IPS-NIHi11 (cell line): ENCODE measurements around the gene BTRC.

Experiments
- DNase-seq: peaks from one replicate; pipeline ENCODE4 v3.0.0; 2012; ENCODE audit warnings: mixed read lengths, low spot score

Gene BTRC

DNA sequence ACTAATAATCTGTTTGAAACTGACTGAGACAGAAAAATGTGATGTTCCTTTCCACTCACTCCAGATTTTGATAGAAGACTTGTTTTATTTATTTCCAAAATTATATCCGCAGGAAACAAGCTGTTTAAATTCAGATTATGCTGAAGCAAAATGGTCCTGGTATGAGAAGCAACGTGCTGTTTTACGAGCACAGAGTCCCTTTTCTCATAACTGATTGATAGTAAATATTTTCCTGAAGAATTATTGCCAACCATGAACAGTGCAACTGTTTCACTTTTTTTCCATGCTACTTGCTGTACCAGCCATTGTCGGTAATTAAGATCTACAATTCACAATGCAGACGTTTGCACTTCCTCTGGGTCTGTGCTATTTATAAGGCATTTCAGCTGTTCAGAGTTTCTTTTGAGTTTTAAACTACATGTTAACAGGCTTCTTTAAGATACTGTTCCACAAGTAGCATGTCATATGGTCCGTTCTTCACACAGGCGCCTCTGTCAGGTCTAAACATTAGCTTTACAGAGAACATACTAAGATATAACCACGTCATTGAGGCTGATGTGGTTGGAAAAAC lies 130.3 kb downstream of the BTRC start:
- no peak for DNase-seq

DNA sequence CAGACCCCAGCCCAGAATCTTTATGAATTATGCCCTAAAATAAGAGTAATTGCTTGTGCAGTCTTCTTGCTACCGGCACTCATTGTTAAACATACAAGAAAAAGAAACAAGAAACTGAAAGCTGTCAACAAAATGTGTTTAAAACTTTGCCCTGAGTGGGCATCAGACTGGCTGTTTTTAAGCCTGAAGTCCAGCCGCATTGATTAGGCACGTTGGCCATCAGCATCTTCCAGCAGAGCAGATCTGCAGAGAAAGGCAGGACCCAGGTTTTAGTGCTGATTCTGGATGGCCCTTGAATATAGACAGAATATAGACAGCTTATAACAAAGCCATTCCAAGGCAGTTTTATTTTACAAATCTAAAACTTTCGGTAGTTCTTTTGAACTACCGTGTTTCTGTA lies 131.2 kb downstream of the BTRC start:
- DNase-seq, result no peak

DNA sequence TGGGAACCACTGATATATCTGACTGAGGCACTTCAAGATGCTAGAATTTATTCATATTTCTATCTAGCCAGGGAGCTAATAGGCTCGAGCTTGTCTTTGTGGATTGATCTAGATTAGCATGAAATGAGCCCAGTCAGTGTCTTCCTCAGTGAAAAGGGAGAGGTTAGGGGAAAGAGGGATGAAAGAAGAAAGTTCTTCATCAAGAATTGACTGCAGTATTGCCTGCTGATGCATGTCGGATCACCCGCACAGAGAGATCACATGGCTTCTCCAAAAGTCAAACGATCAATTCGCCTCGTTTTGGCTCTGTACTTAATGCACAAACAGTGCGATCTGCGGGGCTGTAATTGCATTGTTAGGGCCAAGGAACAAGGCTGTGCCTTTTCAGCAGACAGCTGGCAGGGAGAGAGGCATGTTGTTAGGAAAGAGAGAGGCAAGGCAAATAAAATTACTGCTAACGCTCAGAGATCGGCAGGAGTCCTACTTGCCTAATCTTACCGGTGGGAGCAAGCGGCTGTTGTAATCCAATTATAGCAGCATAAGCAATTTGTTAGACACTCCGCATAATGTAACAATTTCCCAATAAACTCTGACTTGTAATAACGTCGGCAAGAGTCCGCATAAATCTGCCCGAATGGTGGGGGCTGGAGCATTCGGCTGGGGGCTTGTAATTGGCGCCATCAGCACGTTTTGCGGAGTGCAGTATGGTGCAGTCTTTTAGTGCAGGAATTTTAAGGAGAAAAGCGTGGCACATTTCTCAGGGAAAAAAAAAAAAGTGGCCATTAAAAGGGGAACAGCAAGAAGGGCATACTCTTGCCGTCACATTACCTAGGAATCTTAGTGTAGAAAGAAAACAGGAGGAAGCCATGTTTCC lies 132.0 kb downstream of the BTRC start:
- no peak for DNase-seq

DNA sequence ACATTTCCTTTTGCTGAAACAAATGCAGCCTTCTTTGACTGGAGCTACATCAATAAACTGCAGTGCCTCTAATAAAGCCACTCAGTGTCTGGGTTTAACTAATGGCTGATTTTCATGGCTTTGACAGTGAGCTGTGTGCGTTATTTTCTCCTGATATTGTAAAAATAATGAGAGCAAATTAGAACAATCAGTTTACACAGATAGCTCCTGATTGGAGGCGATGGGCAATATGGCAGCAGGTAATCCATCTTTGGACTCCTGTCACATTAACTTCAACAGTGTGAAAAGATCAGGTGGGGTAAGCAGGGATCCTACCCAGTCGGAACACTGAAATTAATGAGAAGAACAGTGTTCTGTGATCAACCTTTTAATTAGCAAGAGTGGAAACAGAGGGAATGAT lies 133.4 kb downstream of the BTRC start:
- DNase-seq, result no peak

DNA sequence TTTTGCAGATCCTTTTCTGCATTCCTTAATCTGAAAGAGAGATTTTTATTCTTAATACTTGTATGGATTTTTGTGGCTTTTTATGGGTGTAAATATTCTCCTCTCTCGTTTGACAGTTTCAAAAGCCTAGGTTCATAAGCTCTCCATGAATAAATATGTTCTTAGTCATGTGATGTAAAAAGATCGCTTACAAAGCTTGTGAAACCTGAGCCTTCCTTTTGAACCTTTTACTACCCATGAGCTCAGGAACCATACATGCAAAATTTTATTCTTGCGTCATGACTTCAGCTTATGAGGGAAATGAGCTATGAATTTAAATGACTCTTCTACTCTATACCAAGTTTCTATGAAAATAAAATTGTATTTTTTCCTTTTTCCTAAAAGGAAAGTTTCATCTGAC lies 135.4 kb downstream of the BTRC start:
- DNase-seq, result no peak

DNA sequence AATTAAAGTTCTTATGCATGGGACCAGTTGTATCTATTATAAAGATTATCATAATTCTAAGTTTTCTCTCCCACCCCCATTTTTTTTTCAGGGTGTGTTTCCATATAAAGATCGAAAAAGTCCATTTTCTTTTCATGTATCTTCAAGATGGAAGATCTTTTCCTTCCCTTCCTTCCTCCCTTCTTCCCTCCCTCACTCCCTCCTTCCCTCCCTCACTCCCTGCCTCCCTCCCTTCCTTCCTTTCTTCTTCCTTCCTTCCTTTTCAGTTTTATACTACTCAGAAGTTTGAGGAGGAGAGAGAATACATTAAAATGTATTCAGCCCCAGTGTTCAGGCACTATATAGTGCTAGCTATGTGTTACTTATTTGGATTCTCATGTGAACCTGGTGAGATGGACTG lies 136.1 kb downstream of the BTRC start:
- DNase-seq, result no peak

DNA sequence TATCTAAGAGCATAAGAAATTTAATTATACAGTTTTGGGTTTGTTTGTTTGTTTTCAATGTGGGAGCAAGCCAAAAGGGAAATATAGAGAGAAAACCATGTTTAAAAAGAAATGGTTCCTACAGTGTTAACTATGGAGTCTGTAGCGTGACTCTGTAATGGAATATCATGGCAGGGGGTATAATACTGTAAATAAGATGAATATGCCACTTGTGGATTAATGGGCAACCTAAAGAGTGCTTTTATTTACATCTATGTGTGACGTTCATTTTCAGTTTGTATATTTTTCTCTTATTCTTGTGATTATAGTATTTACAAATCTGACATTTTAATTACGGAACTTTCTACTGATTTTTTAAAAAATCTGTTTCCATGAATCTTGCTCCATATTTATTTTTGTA lies 138.2 kb downstream of the BTRC start:
- no peak for DNase-seq

DNA sequence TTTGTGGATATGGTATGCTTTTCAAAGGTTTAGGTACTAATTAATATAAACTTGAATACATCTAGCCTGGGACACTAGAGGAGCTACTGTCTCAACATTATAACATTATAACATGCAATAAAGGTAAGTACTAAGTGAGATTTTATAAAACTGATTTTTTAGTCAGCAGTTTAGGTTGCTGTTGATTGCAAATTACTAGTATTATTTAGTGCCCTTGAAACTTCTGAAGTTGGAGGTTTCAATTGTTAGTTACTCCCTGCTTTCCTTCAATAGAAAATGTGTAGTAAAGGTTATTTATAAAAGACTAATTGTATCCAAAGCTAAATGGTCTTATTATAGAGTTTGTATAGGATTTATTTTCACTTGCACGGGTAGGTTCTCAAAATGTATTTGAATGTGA lies 138.8 kb downstream of the BTRC start:
- no peak for DNase-seq

DNA sequence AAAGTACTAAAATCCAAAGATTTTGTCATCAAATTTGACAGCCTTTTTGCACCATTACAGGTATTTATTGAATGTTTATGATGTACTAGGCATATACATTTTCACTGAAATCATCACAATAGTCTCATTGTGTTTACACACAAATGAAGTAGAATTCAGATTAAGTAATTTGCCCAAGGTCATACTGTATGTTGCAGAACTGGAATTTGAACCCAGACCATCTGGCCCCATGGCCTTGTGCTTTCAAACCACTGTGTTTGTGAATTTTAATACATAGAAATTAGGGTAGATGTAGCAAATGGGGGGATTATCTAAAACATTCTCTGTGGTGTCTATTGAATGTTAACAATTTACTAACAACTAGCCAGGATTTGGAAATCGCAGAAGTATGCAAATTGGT lies 139.3 kb downstream of the BTRC start:
- no peak for DNase-seq

DNA sequence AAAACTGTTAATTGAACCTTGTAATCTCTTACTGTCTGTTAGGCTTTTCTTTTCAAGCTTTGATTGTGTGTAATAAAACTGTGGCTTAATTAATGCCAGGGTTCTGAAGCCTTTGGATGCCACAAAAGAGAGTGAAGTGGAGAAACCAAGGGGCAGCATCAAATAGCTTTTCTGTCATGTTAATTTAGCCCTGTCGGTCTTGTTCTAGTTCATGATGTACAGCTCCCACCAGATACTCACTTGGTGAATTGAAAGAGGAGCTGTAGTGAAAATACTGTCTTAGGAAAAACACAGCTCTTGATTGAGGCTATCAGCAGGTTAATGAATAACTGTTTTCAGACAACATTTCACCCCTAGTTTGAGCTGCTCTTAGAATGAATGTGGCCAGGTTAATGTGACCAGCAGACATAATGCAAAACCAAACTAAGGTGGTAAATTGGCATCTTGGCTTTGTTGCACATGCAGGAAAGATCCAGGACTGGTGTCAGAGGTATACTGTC lies 139.9 kb downstream of the BTRC start:
- no peak for DNase-seq

DNA sequence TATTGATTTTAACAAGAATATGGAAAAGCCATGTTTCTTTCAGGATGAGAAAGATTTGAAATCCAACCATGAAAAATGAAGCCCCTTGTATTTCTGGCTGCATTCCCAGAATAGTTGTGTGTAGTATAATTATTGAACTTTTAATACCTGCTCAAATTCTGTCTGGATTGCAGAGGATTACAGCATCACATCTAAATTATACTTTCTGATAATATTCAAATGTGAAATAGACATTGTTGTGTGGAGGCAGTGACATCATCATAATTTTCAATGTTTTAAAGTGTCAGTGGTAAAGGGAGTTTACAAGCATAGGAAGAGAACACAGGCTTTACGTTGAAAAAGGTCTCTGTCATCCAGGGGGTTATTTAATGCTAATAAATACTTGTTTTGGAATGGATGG lies 140.7 kb downstream of the BTRC start:
- DNase-seq, result no peak

DNA sequence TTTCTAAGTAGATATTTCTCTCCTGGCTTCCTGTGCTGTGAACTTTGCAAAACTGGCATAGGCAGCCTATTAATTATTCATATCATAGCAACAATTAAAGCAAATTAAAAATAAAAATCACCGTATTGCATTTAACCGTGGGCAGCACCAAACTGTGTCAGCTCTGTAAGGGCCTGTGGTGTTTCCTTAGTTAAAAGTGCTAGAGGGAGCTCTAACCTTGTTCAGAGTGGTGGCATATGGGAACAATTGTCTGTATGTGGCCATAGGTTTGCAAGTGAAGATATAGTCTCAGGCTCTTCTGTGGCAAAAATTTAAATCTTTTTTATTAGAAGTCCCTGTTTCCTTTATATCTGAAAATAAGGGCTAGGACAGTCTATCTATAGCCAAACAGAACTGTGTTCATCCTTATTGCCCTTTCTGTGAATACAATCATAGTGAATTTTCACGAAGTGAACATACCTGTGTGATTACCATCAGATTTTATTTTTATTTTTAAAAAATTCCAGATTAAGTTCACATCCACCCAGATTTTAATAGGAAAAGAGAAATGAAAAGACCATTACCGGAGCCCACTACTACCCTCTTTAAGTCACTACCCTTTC lies 141.5 kb downstream of the BTRC start:
- DNase-seq, result peak; percentile 39

DNA sequence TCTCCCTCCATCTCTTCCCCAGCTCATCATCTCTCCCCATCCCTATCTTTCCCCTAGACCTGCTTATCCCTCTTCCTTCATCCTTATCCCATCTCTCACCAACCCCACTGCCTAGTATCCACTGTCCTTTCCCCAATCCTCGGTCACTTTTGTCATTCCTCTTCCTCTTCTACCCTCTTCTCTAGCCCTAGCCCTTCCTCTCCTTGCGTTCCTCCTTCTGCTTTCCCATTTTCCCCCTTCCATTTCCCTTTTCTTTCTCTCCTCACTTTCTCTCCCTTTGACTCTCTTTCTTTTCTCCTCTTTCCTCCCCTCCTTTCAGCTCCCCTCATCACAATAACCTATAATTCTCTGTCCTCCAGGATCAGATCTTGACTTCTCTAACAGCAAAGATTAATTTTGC lies 150.5 kb downstream of the BTRC start:
- no peak for DNase-seq

DNA sequence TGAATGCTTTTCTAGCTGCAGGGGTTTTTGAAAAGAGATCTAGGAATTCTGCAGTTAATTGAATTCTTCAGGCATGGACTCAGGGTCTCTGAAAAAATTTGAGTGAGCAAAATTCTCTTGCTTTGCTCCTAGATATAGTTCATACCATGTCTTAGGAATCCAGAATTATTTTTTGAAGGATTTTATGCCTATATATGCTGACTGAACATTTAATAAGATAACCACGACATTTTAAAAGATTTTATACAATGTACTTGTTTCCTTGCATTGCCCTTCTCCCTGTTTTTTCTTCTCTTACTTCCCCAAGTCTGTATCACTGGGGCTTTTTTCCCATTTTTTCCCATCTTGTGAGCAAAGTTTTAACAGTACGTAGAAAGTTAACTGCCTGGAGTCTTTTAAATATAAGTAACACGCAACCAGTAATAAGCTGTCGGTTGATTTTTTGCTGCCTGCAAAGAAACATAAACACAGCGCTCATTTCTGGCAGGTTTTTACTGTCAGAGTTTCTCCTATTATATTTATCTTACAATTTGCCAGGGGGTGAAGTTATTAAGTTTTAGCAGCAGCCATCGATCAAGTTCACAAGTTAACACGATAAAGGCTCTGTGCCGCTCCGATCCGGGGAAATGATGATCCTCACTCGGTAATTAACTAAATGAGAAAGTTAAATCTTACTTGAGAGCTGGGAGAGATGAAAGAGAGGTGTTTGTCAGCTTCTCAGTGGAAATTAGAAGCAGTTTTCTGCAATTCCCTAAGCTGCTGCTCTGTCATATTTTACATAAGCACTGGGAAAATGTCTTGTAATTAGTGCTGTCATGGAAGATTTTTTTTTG lies 153.1 kb downstream of the BTRC start:
- DNase-seq, result no peak

DNA sequence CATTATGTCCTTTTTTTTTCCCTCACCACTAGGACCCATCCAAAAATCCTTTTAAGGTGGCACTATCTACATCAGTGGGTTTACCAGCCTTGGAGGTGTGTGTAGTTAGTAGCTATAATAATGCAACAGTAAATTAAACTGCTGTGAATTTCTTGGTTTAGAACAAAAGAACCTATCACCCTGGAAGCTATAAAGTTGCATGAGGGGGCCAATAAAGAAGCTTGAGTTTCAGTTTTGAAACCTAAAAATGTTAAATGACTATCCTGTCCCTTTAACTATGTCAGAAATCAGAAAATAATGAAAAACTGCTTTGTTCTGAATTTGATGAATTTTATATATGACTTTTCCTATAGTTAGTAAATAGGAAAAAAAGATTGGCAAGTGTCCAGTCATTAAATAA lies 153.9 kb downstream of the BTRC start:
- no peak for DNase-seq

DNA sequence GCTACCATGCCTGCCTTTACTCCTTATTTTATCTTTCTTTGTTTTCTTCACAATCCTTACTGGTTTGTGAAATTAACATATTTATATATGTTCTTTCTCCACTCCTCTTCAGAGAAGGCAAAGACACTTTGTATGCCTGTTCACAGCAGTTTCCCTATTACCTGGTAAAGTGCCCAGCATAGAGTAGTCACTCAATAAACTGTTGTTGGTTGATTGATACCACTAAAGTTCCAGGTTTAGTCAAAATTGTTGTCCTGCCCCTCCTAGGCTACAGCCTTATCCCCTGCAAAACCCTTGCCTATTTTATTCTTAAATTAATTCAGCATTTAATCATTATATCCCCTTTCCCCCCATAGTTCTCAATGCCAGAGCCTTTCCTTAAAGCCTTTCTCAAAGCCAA lies 158.0 kb downstream of the BTRC start:
- no peak for DNase-seq

DNA sequence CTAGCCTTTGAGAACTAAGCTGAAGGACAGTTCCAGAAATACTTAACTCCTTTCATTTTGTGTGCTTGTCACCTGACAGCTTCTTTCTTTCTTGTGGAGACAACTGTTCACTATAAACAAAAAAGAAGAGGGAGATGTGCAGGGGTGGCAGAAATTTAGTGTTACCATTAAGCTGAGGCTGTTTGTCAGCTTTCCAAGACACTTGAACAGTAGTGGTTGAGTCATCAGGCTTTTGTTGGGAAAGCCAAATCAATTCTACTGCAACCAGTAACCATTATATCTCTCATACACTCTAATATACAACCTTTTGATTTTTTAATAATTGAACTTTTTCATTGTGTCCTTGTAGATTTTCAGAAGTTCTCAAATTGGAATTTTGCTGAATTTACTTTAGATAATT lies 158.8 kb downstream of the BTRC start:
- DNase-seq, result no peak

DNA sequence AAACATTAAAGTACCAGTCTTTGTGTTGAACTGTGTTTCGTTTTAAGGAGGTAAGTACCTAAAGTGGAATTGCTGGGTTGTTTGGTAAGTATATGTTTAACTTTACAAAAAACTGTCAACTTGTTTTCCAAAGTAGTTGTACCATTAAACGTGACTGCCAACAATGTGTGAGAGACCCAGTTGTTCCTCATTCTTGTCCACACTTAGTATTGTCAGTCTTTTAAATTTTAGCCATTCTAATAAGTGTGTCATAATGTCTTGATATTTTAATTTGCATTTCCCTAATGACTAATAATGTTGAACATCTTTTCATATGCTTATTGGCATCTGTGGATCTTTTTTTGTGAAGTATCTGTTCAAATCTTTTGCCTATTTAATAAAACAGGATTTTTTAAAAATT lies 159.8 kb downstream of the BTRC start:
- DNase-seq, result no peak

DNA sequence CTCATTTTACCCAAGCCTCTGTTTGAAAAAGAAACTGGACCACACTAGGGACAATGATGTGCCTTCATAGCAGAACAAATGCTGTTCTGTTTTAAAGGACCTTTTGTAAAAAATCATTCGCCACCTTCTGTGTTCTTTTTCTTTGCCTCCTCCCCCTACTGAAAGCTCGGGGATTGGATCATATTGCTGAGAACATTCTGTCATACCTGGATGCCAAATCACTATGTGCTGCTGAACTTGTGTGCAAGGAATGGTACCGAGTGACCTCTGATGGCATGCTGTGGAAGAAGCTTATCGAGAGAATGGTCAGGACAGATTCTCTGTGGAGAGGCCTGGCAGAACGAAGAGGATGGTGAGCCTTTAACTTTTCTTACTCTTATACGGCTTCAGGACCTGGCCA lies 171.9 kb downstream of the BTRC start:
- no peak for DNase-seq

DNA sequence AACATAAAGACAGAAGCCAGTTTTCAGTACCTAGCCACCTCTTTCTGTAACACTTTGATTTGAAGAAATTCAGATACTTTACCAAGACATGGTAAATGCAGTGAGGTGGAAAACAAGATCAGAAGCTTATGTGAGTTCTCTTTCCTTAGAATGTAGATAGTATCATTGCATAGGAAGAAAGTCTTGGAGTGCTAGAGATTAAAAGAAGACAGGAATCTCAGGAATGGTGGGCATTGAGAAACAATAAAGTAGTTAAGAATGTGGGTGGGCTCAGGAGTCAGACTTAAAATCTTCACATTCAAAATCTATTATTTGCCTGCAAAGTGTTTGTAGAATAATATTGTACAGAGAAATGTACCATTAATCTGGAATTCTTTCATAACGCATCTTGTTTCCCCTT lies 175.2 kb downstream of the BTRC start:
- no peak for DNase-seq

DNA sequence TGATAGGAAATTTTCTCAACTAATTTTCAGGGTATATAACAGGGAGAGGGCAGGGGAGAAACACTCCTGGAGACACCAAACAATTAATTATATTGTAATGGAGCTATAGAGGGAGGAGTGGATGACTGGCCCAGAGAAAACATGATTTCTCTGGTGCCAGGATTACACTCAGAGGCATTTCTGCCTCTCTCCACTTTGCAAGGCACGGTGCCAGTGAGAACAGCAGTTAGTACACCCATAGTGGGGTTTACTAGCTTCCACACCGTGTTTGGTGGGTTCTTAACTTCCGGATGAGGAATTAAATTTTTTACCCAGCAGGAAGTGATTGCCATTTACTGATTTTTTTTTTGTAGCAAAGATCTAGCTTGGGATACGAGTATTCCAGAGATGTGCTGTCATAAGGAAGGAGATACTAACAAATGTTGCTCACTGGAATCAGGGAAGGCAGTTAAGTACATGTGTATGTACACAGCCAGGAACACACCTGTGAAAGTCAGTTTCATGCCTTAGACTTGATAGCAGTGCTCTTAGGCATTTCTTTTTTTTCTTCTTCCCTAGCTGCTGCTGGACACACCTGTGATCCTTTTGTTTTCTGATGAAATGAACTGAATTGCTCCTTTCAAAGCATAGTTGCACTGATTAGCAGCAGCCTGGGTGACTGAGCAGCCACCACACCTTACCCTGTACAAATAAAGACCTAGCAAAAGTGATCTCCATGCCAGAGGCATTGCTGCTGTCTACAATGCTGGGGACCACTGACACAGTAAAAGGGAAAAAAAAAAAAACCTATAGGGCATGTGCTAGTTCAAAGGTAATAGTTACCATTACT lies 176.0 kb downstream of the BTRC start:
- DNase-seq, result no peak

DNA sequence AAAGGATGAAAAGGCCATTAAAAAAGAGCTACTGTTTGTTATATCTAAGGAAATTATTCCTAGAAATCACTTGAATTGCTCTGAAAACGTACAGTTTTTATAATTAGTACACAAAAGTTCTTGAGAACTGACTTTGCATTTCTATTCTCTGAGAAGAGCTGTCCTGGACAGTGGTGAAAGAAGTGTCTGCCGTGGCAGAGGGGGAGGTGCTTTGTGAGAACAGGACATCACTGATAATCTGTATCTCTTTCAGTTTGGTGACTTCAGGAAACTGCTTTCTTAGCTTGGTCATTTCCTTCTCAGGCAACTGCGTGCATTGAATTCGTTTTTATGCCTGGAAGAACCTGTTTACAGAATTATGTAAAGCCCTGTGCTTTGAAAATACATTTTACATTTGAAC lies 182.0 kb downstream of the BTRC start:
- no peak for DNase-seq
